ENCODE data around the gene OR13C8. TPM values are rescaled to one million over a fixed set of nuclear protein-coding genes. Genes with fewer than 3 reads are reported as not detected.
"Not testable (repeated sequence)": the region's sequence is repeated elsewhere in the genome, so short reads cannot be mapped to it uniquely, and the experiment has no call there.

OR13C8 gene
- total RNA-seq, 1 donor from 2014 or later = not detected

- Mint-ChIP-seq H3K9me3 (no peaks in the 10 kb centered on the region), H3K36me3 (ENCODE audit: low read depth) (no peaks in the 10 kb centered on the region), H3K4me3 (no peak overlapping the region), H3K27ac (no peak overlapping the region), H3K4me1 (ENCODE audit: low read depth) (no peaks in the 10 kb centered on the region), H3K27me3 (ENCODE audit: insufficient read depth) (no peaks in the 10 kb centered on the region)
- intact Hi-C loops (cut with micrococcal nuclease) = no loop called here
- no peak for DNase-seq (ENCODE audit: low spot score)
Observed at GRCh38 chr9:104580562-104580961, 11.6 kb downstream of the OR13C8 start.

GRCh38 chr9:104586496-104587180 lies 17.7 kb downstream of the OR13C8 start:
- H3K36me3 Mint-ChIP-seq (ENCODE audit: low read depth) = no peaks in the 10 kb centered on the region
- DNase-seq (ENCODE audit: low spot score) = no peak
- no peaks in the 10 kb centered on the region for H3K4me1 Mint-ChIP-seq (ENCODE audit: low read depth)
- intact Hi-C loops (cut with micrococcal nuclease) = no loop called here
- H3K4me3 Mint-ChIP-seq = no peak overlapping the region
- H3K27me3 Mint-ChIP-seq (ENCODE audit: insufficient read depth) = peaks cover 2% of the 10 kb centered on the region
- H3K9me3 Mint-ChIP-seq = no peaks in the 10 kb centered on the region
- H3K27ac Mint-ChIP-seq = no peak overlapping the region

GRCh38 chr9:104589626-104590025 lies 20.7 kb downstream of the OR13C8 start:
- Mint-ChIP-seq H3K36me3 (ENCODE audit: low read depth) (no peaks in the 10 kb centered on the region), H3K27ac (no peak overlapping the region), H3K27me3 (ENCODE audit: insufficient read depth) (peaks cover 4% of the 10 kb centered on the region), H3K4me1 (ENCODE audit: low read depth) (no peaks in the 10 kb centered on the region), H3K9me3 (no peaks in the 10 kb centered on the region), H3K4me3 (no peak overlapping the region)
- intact Hi-C loops (cut with micrococcal nuclease) = no loop called here
- no peak for DNase-seq (ENCODE audit: low spot score)

- H3K4me1 Mint-ChIP-seq (ENCODE audit: low read depth); H3K4me3 Mint-ChIP-seq; DNase-seq (ENCODE audit: low spot score); H3K9me3 Mint-ChIP-seq; H3K27me3 Mint-ChIP-seq (ENCODE audit: insufficient read depth); intact Hi-C loops (cut with micrococcal nuclease); H3K27ac Mint-ChIP-seq; H3K36me3 Mint-ChIP-seq (ENCODE audit: low read depth): not testable (repeated sequence)
Observed at GRCh38 chr9:104598749-104599148, 29.8 kb downstream of the OR13C8 start.

GRCh38 chr9:104599313-104599712 lies 30.3 kb downstream of the OR13C8 start, which contains the start of gene OR13C5:
TSS of gene OR13C5 (minus strand) at chr9:104599413. CDS start at chr9:104599413, 0 bp downstream.
- H3K9me3 Mint-ChIP-seq; H3K4me1 Mint-ChIP-seq (ENCODE audit: low read depth); intact Hi-C loops (cut with micrococcal nuclease); H3K27me3 Mint-ChIP-seq (ENCODE audit: insufficient read depth); H3K27ac Mint-ChIP-seq; H3K4me3 Mint-ChIP-seq; DNase-seq (ENCODE audit: low spot score); H3K36me3 Mint-ChIP-seq (ENCODE audit: low read depth): not testable (repeated sequence)

GRCh38 chr9:104604801-104605200 lies 35.8 kb downstream of the OR13C8 start:
- no peaks in the 10 kb centered on the region for H3K4me1 Mint-ChIP-seq (ENCODE audit: low read depth)
- H3K27me3 Mint-ChIP-seq (ENCODE audit: insufficient read depth) = no peaks in the 10 kb centered on the region
- H3K4me3 Mint-ChIP-seq = no peak overlapping the region

GRCh38 chr9:104605527-104605926 lies 36.6 kb downstream of the OR13C8 start, which contains the start of gene OR13C2:
TSS of gene OR13C2 (minus strand) at chr9:104605627. CDS start at chr9:104605627, 0 bp downstream.
- H3K9me3 Mint-ChIP-seq; H3K27ac Mint-ChIP-seq; intact Hi-C loops (cut with micrococcal nuclease); DNase-seq (ENCODE audit: low spot score); H3K4me1 Mint-ChIP-seq (ENCODE audit: low read depth); H3K27me3 Mint-ChIP-seq (ENCODE audit: insufficient read depth); H3K4me3 Mint-ChIP-seq; H3K36me3 Mint-ChIP-seq (ENCODE audit: low read depth): not testable (repeated sequence)

More at GRCh38 chr9:104604801-104605200, 35.8 kb downstream of the OR13C8 start:
- intact Hi-C loops (cut with micrococcal nuclease) = no loop called here
- no peak overlapping the region for H3K27ac Mint-ChIP-seq
- no peak for DNase-seq (ENCODE audit: low spot score)
- no peaks in the 10 kb centered on the region for H3K36me3 Mint-ChIP-seq (ENCODE audit: low read depth)
- no peaks in the 10 kb centered on the region for H3K9me3 Mint-ChIP-seq

GRCh38 chr9:104606152-104606551 lies 37.2 kb downstream of the OR13C8 start:
- Mint-ChIP-seq H3K27me3 (ENCODE audit: insufficient read depth) (no peaks in the 10 kb centered on the region), H3K27ac (no peak overlapping the region), H3K4me1 (ENCODE audit: low read depth) (no peaks in the 10 kb centered on the region), H3K4me3 (no peak overlapping the region), H3K36me3 (ENCODE audit: low read depth) (no peaks in the 10 kb centered on the region), H3K9me3 (no peaks in the 10 kb centered on the region)
- DNase-seq (ENCODE audit: low spot score) = no peak
- intact Hi-C loops (cut with micrococcal nuclease) = no loop called here

GRCh38 chr9:104608336-104608735 lies 39.4 kb downstream of the OR13C8 start:
- Mint-ChIP-seq H3K4me1 (ENCODE audit: low read depth) (no peaks in the 10 kb centered on the region), H3K27ac (no peak overlapping the region), H3K36me3 (ENCODE audit: low read depth) (no peaks in the 10 kb centered on the region), H3K4me3 (no peak overlapping the region), H3K9me3 (no peaks in the 10 kb centered on the region), H3K27me3 (ENCODE audit: insufficient read depth) (no peaks in the 10 kb centered on the region)
- DNase-seq (ENCODE audit: low spot score) = no peak
- intact Hi-C loops (cut with micrococcal nuclease) = no loop called here

GRCh38 chr9:104611213-104611612 lies 42.2 kb downstream of the OR13C8 start:
- no peaks in the 10 kb centered on the region for H3K9me3 Mint-ChIP-seq
- H3K4me1 Mint-ChIP-seq (ENCODE audit: low read depth) = no peaks in the 10 kb centered on the region
- H3K4me3 Mint-ChIP-seq = no peak overlapping the region
- no peaks in the 10 kb centered on the region for H3K36me3 Mint-ChIP-seq (ENCODE audit: low read depth)
- no peak for DNase-seq (ENCODE audit: low spot score)
- H3K27me3 Mint-ChIP-seq (ENCODE audit: insufficient read depth) = no peaks in the 10 kb centered on the region
- intact Hi-C loops (cut with micrococcal nuclease) = no loop called here
- H3K27ac Mint-ChIP-seq = no peak overlapping the region

GRCh38 chr9:104617418-104617817 lies 48.5 kb downstream of the OR13C8 start:
- no peak overlapping the region for H3K4me3 Mint-ChIP-seq
- no peak overlapping the region for H3K27ac Mint-ChIP-seq
- no peaks in the 10 kb centered on the region for H3K36me3 Mint-ChIP-seq (ENCODE audit: low read depth)
- intact Hi-C loops (cut with micrococcal nuclease) = no loop called here
- no peaks in the 10 kb centered on the region for H3K9me3 Mint-ChIP-seq
- H3K27me3 Mint-ChIP-seq (ENCODE audit: insufficient read depth) = no peaks in the 10 kb centered on the region
- DNase-seq (ENCODE audit: low spot score) = no peak
- no peaks in the 10 kb centered on the region for H3K4me1 Mint-ChIP-seq (ENCODE audit: low read depth)

- no peaks in the 10 kb centered on the region for H3K9me3 Mint-ChIP-seq
Observed at GRCh38 chr9:104618104-104618503, 49.1 kb downstream of the OR13C8 start, which contains the start of gene OR13C9. TSS of gene OR13C9 (minus strand) at chr9:104618204. CDS start at chr9:104618204, 0 bp downstream.

More at GRCh38 chr9:104618104-104618503, 49.1 kb downstream of the OR13C8 start, which contains the start of gene OR13C9:
- Mint-ChIP-seq H3K4me1 (ENCODE audit: low read depth) (no peaks in the 10 kb centered on the region), H3K27me3 (ENCODE audit: insufficient read depth) (no peaks in the 10 kb centered on the region), H3K27ac (no peak within 1 kb of the TSS), H3K4me3 (no peak within 1 kb of the TSS), H3K36me3 (ENCODE audit: low read depth) (no peaks in the 10 kb centered on the region)
- intact Hi-C loops (cut with micrococcal nuclease) = no loop called here
- no peak for DNase-seq (ENCODE audit: low spot score)

Data from activated T-helper 1 cell treated with anti-CD3 and anti-CD28 coated beads, Interleukin-12 subunit alpha, Interleukin-12 subunit beta, Interleukin-2, Interleukin-4 antibody, amounts not matched to agents 30 ng/mL and 10 ng/mL and 1 ng/mL, durations not matched to agents 14 hours and 24 hours and 36 hours (primary cell).